ENCODE data around the gene GBP5.

DNA sequence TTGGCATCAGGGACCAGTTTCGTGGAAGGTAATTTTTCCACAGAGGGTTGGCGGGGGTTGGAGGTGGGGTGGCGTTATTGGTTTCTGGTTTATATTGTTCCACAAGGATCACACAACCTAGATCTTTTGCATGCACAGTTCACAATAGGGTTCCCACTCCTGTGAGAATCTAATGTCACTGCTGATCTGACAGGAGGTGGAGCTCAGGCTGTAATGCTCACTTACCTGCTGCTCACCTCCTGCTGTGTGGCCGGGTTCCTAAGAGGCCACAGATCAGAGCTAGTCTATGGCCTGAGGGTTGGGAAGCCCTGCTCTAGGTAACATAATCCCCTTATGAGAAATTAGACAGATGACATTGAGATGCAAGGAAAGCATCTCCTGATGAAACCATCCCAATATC lies 12.6 kb downstream of the GBP5 start:
- TF ChIP-seq, protein P1, sequence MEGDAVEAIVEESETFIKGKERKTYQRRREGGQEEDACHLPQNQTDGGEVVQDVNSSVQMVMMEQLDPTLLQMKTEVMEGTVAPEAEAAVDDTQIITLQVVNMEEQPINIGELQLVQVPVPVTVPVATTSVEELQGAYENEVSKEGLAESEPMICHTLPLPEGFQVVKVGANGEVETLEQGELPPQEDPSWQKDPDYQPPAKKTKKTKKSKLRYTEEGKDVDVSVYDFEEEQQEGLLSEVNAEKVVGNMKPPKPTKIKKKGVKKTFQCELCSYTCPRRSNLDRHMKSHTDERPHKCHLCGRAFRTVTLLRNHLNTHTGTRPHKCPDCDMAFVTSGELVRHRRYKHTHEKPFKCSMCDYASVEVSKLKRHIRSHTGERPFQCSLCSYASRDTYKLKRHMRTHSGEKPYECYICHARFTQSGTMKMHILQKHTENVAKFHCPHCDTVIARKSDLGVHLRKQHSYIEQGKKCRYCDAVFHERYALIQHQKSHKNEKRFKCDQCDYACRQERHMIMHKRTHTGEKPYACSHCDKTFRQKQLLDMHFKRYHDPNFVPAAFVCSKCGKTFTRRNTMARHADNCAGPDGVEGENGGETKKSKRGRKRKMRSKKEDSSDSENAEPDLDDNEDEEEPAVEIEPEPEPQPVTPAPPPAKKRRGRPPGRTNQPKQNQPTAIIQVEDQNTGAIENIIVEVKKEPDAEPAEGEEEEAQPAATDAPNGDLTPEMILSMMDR (IDR thresholded peaks at IDR 0.05), result no peak
- no peak for TF ChIP-seq POLR2A (IDR thresholded peaks at IDR 0.05)
